Measurements from ENCODE around the gene RNF223. TPM values are rescaled to one million over a fixed set of nuclear protein-coding genes. Genes with fewer than 3 reads are reported as not detected.

Gene RNF223
- total and polyA plus RNA-seq, 2 of the 8 experiments (the other 6 are each of a cell fraction or from before 2014, with no cell fraction given): not detected

GRCh38 chr1:1065265-1065939 lies 8.7 kb downstream of the RNF223 start:
- FAIRE-seq (no peak), DNase-seq (ENCODE audit: low read depth in 1 of 2, low spot score in 2 of 2) (no peak)
- Histone ChIP-seq H3K27ac (ENCODE audit: low read depth, low read length) (no peak overlapping the region), H2BK12ac (ENCODE audit: low read depth, low read length) (no peak overlapping the region), H3K18ac (ENCODE audit: extremely low read depth, low read length) (no peak overlapping the region), H3K9ac (replicated peaks in 1 of 4; ENCODE audit: extremely low read depth in 1 of 4, low read depth in 3 of 4, low read length in 3 of 4) (no peak overlapping the region), H3K4ac (replicated peaks; ENCODE audit: insufficient read length, low read depth, low read length) (no peak overlapping the region), H3K56ac (replicated peaks; ENCODE audit: insufficient read length, low read depth, low read length) (no peak overlapping the region), H2BK5ac (ENCODE audit: low read depth, low read length) (no peak overlapping the region), H3K23ac (ENCODE audit: insufficient read length) (no peak overlapping the region), H3K79me1 (ENCODE audit: low read depth, low read length) (no peaks in the 10 kb centered on the region), H3K36me3 (ENCODE audit: control insufficient read depth in 2 of 4, insufficient read depth in 4 of 4, low read length in 3 of 4) (no peaks in the 10 kb centered on the region), H3K4me1 (replicated peaks in 1 of 4; ENCODE audit: control insufficient read depth in 3 of 4, insufficient read depth in 4 of 4, low read length in 3 of 4) (peaks cover 0 to 15% (median 7%) of the 10 kb centered on the region in 4 experiments; a peak in 5 of 7 replicates), H3K4me2 (ENCODE audit: insufficient read depth in 1 of 2, low read depth in 2 of 2, low read length in 2 of 2) (no peak overlapping the region), H3K4me3 (ENCODE audit: extremely low read depth in 1 of 4, insufficient read depth in 2 of 4, low read depth in 3 of 4, low read length in 4 of 4) (no peak overlapping the region), H2BK15ac (ENCODE audit: low read length) (no peak overlapping the region), H4K5ac (ENCODE audit: insufficient read length, low read depth, low read length) (no peak overlapping the region), H2BK120ac (replicated peaks; ENCODE audit: low read depth, low read length) (no peak overlapping the region), H2AK5ac (ENCODE audit: low read depth, low read length) (no peak overlapping the region), H3K79me2 (ENCODE audit: control insufficient read depth in 1 of 2, insufficient read depth in 2 of 2, low read length in 2 of 2) (no peaks in the 10 kb centered on the region), H3K27me3 (replicated peaks in 1 of 4; ENCODE audit: control insufficient read depth in 3 of 4, extremely low read depth in 1 of 4, insufficient read depth in 3 of 4, low read length in 3 of 4) (peaks cover 7 to 36% (median 28%) of the 10 kb centered on the region in 4 experiments), H4K8ac (ENCODE audit: extremely low read depth, insufficient read depth, low read length) (no peak overlapping the region), H2BK20ac (ENCODE audit: low read length) (no peak overlapping the region), H3K14ac (ENCODE audit: insufficient read length) (no peak overlapping the region), H3K9me3 (ENCODE audit: insufficient read depth in 2 of 2, low read depth in 1 of 2, low read length in 1 of 2) (no peaks in the 10 kb centered on the region), H2AFZ (ENCODE audit: low read length) (no peak overlapping the region), H4K20me1 (replicated peaks in 1 of 2; ENCODE audit: control insufficient read depth in 1 of 2, insufficient read depth in 2 of 2, low read length in 2 of 2) (peaks cover 0 to 16% of the 10 kb centered on the region in 2 experiments), H3K23me2 (ENCODE audit: low read depth, low read length) (peaks cover 7% of the 10 kb centered on the region; the same call in 1 of the 2 replicates), H4K91ac (replicated peaks; ENCODE audit: insufficient read length, low read length) (no peak overlapping the region)
- POLR2A ChIA-PET (ENCODE audit: partially characterized antibody): interaction anchor here (0.7 to 2.2 kb wide), 7 partner anchors 9 to 99 kb away, joined by 3 to 6 read pairs (median 4); partner anchors contain the start of gene PLEKHN1
- WGBS, 2 experiments (ENCODE audit: extremely low coverage in 1 of 2, insufficient coverage in 1 of 2, insufficient read length in 1 of 2, insufficient replicate concordance in 2 of 2, low coverage in 1 of 2, low lambda C conversion rate in 2 of 2, missing lambda C conversion rate in 1 of 2): 81% methylated on average over 17 of the region's 20 CpGs; no CpG with 5 or more reads in 1 of the 2 experiments
- CTCF ChIA-PET (ENCODE audit: partially characterized antibody): interaction anchor here (1.2 to 5.8 kb wide), 6 partner anchors 14 to 90 kb away, joined by 3 to 80 read pairs (median 4); partner anchors contain the start of gene PERM1
- TF ChIP-seq MAX (IDR thresholded peaks at IDR 0.05) (no peak), USF2 (IDR thresholded peaks at IDR 0.05; ENCODE audit: low read length) (no peak), ZNF274 (IDR thresholded peaks at IDR 0.05; ENCODE audit: borderline replicate concordance, extremely low read depth, low read length) (no peak), BRCA1 (IDR thresholded peaks at IDR 0.05; ENCODE audit: low read depth, low read length) (no peak), ATF3 (IDR thresholded peaks at IDR 0.05; ENCODE audit: insufficient read depth, low read depth, low read length) (no peak), TEAD4 (IDR thresholded peaks at IDR 0.05; ENCODE audit: low read depth, low read length) (no peak), KDM5A (IDR thresholded peaks at IDR 0.05; ENCODE audit: low read length) (no peak), SUZ12 (IDR thresholded peaks at IDR 0.05; ENCODE audit: low read length) (no peak), RBBP5 (IDR thresholded peaks at IDR 0.05; ENCODE audit: borderline replicate concordance, low read depth, low read length) (no peak), TCF12 (IDR thresholded peaks at IDR 0.05; ENCODE audit: low read depth, low read length) (no peak), YY1 (IDR thresholded peaks at IDR 0.05; ENCODE audit: low read depth, low read length) (no peak)

All from H1 (cell line).